ENCODE measurements around the gene TBCD.

- TF ChIP-seq CTCF (IDR thresholded peaks at IDR 0.05) (no peak), POLR2A (IDR thresholded peaks at IDR 0.05) (no peak)
Measured at GRCh38 chr17:82810644-82811430, 59.0 kb downstream of the TBCD start.
